WI38 (cell line): ENCODE results near the gene EOLA1.
A peak's percentile ranks its signal among the peaks of the same experiment; 100 is the strongest.

ENCODE experiments used
- H3K4me3 ChIP-seq: 2 replicates; pipeline ENCODE4 v1.5.1; 2011; ENCODE audit warnings: low read depth, mild to moderate bottlenecking, control low read depth, low read length
- TF ChIP-seq, protein P1 (sequence below): IDR thresholded peaks from 2 replicates; pipeline ENCODE4 v1.5.1; 2012; ENCODE audit warnings: low read depth, mild to moderate bottlenecking, control low read depth, low read length

Gene EOLA1

DNA sequence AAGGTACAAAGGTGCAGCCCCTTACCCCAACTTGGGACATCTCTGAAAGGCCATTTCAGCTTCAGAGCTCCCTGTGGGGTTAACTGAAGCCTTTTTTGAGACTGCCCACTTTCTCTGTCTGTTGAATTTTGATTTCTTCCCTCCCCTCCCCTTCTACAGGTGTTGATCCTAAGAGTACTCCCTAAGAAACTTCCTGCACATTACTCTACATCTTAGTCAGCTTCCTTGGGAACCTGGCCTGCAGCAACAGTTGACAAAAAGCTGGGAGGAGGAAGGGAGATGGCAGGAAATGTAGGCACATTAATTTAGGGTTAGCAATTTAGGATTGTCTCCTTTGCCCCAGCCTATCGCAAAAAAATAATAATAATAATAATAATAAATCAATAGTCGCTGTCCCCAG, 34.5 kb upstream of the EOLA1 start:
- H3K4me3 ChIP-seq = no peak overlapping the region
- TF ChIP-seq, protein P1, sequence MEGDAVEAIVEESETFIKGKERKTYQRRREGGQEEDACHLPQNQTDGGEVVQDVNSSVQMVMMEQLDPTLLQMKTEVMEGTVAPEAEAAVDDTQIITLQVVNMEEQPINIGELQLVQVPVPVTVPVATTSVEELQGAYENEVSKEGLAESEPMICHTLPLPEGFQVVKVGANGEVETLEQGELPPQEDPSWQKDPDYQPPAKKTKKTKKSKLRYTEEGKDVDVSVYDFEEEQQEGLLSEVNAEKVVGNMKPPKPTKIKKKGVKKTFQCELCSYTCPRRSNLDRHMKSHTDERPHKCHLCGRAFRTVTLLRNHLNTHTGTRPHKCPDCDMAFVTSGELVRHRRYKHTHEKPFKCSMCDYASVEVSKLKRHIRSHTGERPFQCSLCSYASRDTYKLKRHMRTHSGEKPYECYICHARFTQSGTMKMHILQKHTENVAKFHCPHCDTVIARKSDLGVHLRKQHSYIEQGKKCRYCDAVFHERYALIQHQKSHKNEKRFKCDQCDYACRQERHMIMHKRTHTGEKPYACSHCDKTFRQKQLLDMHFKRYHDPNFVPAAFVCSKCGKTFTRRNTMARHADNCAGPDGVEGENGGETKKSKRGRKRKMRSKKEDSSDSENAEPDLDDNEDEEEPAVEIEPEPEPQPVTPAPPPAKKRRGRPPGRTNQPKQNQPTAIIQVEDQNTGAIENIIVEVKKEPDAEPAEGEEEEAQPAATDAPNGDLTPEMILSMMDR = no peak

DNA sequence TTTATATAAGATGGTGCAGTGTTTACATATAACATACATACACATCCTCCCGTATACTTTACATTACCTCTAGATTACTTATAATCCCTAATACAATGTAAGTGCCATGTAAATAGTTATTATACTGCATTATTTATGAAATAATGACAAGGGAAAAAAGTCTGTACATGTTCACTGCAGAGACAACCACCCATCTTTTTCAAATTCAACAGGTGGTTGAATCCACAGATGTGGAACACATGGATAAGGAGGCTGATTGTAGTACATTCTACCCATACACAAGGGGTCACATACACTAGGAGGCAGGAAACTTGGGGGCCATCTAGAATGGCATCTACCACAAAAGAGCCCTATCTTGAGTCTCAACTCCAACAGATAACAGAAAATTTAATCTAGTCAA, 32.3 kb upstream of the EOLA1 start:
- TF ChIP-seq, protein P1 = no peak
- H3K4me3 ChIP-seq = no peak overlapping the region

DNA sequence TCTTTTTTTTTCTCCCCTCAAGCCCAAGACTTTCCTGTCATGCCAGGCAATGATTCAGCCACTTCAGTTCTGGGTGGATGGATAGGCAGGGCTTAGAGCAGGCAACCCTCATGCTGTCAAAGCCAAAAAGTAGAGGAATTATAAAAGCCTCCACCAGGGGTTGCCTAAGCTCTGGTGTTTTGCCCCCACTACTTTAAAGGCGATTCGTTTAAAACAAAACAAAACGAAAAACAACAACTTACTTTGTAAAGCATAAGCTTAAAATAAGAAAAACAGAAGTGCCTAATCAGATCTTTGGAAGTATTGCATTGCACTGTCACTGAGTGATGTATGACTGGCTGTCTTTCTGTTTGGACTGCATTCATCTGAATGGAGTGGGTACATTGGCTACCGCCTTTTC, 30.4 kb upstream of the EOLA1 start:
- H3K4me3 ChIP-seq = no peak overlapping the region
- TF ChIP-seq, protein P1 = no peak

DNA sequence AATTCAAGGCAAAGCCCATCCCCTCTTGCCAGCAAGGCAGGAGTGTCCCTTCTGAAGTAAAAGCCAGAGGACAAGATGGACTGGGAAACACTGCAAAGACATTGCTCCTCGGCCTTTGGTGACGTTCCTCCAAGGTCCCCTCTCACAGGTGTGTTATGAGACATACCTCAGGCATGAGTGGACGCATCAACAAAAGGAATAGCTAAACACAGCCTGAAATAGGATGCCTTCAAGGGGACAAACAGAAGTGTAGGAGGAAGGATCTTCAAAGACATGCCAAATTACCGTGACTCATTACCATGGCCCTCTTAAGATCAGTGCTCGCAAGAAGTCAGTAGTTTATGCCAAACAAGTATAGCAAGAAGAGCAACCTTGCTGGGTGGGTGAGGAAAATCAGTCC, 29.7 kb upstream of the EOLA1 start:
- H3K4me3 ChIP-seq = no peak overlapping the region
- TF ChIP-seq, protein P1 = no peak

DNA sequence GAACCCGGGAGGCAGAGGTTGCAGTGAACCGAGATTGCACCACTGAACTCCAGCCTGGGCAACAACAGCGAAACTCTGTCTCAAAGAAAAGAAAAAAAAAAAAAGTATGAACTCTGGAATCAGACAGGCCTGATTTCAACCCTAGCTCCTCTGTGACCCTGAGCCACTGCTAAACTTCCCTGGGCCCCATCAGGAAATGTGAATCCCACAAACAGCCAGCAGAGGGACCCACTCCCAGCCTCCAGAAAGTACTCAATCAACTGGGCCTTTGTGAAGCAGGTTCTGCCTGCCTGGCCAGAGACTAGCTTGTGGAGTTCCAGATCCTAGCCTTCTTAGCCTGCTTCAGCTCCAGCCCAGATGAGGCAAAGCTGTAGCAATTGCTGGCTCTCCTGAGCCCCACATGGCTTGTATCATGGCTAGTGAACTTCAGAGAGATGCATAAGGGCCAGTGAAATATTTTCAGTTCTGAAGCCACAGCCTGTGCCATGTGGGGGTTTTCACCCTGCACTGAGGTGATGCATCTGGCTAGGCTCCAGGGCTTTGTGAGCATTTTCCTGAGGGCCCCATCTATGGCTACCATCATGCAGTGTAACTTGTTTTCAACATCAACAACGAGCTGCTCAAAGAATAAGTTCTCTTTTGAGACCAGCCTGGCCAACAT, 28.5 kb upstream of the EOLA1 start:
- TF ChIP-seq, protein P1 = peak; percentile 52; the same call in 1 of the 2 replicates
- no peak overlapping the region for H3K4me3 ChIP-seq

DNA sequence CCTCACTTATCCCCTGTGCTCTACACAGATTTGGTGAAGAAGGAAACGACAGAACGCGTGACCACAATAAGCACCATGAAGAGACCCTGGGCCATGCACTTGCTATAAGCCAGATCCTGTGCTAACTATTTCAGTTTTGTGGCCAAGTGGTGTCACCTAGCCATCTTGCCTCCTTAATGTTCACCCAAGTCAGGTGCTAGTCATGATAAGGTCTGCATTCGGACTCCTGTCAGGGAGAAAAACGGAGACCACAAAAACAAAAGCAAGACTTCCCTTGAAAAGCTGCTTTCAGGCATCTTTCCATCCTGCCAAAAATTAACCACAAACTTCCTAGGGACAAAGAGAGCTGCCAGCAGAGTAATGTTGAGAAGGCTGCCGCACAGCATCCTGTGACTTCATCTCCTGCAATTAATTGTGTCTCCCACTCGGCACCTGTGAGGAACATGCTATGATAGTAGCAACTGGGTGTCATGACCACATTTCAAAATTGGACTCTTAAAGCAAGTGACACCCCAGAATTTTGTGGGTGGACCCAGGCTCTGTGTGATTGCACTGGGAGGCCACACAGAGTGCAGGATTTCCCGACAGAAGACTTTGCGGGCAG, 26.9 kb upstream of the EOLA1 start:
- TF ChIP-seq, protein P1 = no peak

DNA sequence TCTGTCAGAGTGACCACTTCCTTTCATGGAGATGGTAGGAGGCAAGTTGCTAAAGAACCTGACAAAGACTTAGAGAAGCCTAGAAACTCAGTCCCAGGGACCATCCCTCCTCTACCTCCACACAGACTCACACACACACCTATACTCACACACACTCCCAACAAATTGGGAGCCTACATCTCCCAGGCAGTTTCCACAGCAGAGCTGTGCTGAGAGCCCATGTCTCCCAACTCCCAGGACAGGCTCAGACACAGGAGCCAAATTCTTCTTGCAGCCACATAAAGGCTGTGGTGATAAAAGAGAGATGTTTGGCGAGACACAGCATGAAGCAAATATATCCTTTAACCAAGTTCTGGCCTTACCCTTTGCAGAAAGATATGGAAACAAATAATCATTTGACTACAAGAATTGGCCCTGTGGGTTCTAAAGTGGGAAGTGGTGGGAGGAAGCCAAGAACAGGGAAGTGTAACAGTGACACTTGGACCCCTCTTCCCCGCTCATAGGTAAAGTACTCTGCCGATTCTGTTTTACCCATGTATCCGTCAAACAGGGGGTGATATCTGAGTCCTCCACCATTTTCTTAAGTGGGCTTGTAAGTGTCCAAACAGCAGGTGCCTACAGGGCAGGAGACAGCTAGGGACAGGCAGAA, 24.7 kb upstream of the EOLA1 start:
- no peak overlapping the region for H3K4me3 ChIP-seq
- TF ChIP-seq, protein P1 = no peak

More for the DNA sequence above, 26.9 kb upstream of the EOLA1 start:
- no peak overlapping the region for H3K4me3 ChIP-seq
